Measurements from ENCODE around the gene CHD5. TPM values are rescaled to one million over a fixed set of nuclear protein-coding genes. Genes with fewer than 3 reads are reported as not detected.

The CHD5 gene
- total RNA-seq, 1 experiment from 2014 or later, result 2.4 TPM

GRCh38 chr1:6053206-6053546 lies 126.9 kb downstream of the CHD5 start:
- no peak for TF ChIP-seq JAZF1 (CRISPR knock-in tag; IDR thresholded peaks at IDR 0.05)
- peak; percentile 11; the same call in 1 of the 2 replicates for TF ChIP-seq CTCF (IDR thresholded peaks at IDR 0.05)
- ChIA-PET CTCF (interaction anchor here (0.7 to 2.9 kb wide), 47 partner anchors 9 to 370 kb away, joined by 3 to 37 read pairs (median 5); partner anchors contain the start of genes NPHP4, RNF207 and RPL22), POLR2A (no interaction called here)
- Mint-ChIP-seq H3K4me1 (peaks cover 11% of the 10 kb centered on the region), H3K27me3 (ENCODE audit: low read depth) (no peaks in the 10 kb centered on the region), H3K9me3 (no peaks in the 10 kb centered on the region), H3K27ac (no peak overlapping the region; the same call in 1 of the 2 replicates), H3K4me3 (no peak overlapping the region), H3K36me3 (no peaks in the 10 kb centered on the region)
- peak; percentile 11; the same call in 1 of the 2 replicates for ATAC-seq
- DNase-seq (ENCODE audit: low spot score), result no peak

GRCh38 chr1:6052543-6053205 lies 127.4 kb downstream of the CHD5 start:
- peak; percentile 81 for ATAC-seq
- no peaks in the 10 kb centered on the region for H3K27me3 Mint-ChIP-seq (ENCODE audit: low read depth)
- peaks cover 11% of the 10 kb centered on the region for H3K4me1 Mint-ChIP-seq
- CTCF ChIA-PET, result interaction anchor here (0.6 to 2.9 kb wide), 51 partner anchors 9 to 371 kb away, joined by 3 to 37 read pairs (median 5); partner anchors contain the start of genes NPHP4, RNF207 and RPL22
- no peaks in the 10 kb centered on the region for H3K36me3 Mint-ChIP-seq
- peak; percentile 82 for DNase-seq (ENCODE audit: low spot score)
- H3K4me3 Mint-ChIP-seq, result peak overlapping the region; percentile 48
- no peak overlapping the region; the same call in 1 of the 2 replicates for H3K27ac Mint-ChIP-seq
- no peaks in the 10 kb centered on the region for H3K9me3 Mint-ChIP-seq
- POLR2A ChIA-PET, result interaction anchor here (0.5 kb wide), 1 partner anchor 160 kb away, joined by 4 read pairs; no protein-coding TSS in a partner anchor
- TF ChIP-seq TEAD1 (CRISPR knock-in tag; IDR thresholded peaks at IDR 0.05) (peak; percentile 66; the same call in 1 of the 2 replicates), CTCF (IDR thresholded peaks at IDR 0.05) (peak; percentile 40), ZBTB21 (CRISPR knock-in tag; IDR thresholded peaks at IDR 0.05; ENCODE audit: borderline replicate concordance) (no peak), SMAD3 (CRISPR knock-in tag; IDR thresholded peaks at IDR 0.05; ENCODE audit: borderline replicate concordance) (peak; percentile 46; the same call in 1 of the 2 replicates), CREM (CRISPR knock-in tag; IDR thresholded peaks at IDR 0.05) (peak; percentile 32; the same call in 1 of the 2 replicates), ZNF219 (CRISPR knock-in tag; IDR thresholded peaks at IDR 0.05; ENCODE audit: borderline replicate concordance) (0 out of 2 replicates have a peak, but pooled peaks have one; percentile 44), MAX (CRISPR knock-in tag; IDR thresholded peaks at IDR 0.05) (no peak), IRF2 (CRISPR knock-in tag; IDR thresholded peaks at IDR 0.05; ENCODE audit: borderline replicate concordance, low read depth) (no peak), GABPB1 (CRISPR knock-in tag; IDR thresholded peaks at IDR 0.05) (no peak), NR1H2 (CRISPR knock-in tag; IDR thresholded peaks at IDR 0.05) (no peak), FOXP4 (CRISPR knock-in tag; IDR thresholded peaks at IDR 0.05) (0 out of 2 replicates have a peak, but pooled peaks have one; percentile 30), TEAD4 (CRISPR knock-in tag; IDR thresholded peaks at IDR 0.05) (peak; percentile 82), ETV6 (CRISPR knock-in tag; IDR thresholded peaks at IDR 0.05) (peak; percentile 54; the same call in 1 of the 2 replicates), PRRX2 (CRISPR knock-in tag; IDR thresholded peaks at IDR 0.05) (no peak), JUN (CRISPR knock-in tag; IDR thresholded peaks at IDR 0.05) (peak; percentile 69; the same call in 1 of the 2 replicates), NFYB (CRISPR knock-in tag; conservative IDR thresholded peaks at IDR 0.05; ENCODE audit: low read depth) (no peak; the same call in 1 of the 2 replicates), E2F1 (CRISPR knock-in tag; IDR thresholded peaks at IDR 0.05) (0 out of 2 replicates have a peak, but pooled peaks have one; percentile 47), ZNF232 (CRISPR knock-in tag; IDR thresholded peaks at IDR 0.05) (peak; percentile 41; the same call in 1 of the 2 replicates), FOXK1 (CRISPR knock-in tag; IDR thresholded peaks at IDR 0.05) (peak; percentile 78), ARID4B (CRISPR knock-in tag; IDR thresholded peaks at IDR 0.05; ENCODE audit: borderline replicate concordance) (peak; percentile 82; the same call in 1 of the 2 replicates), ZNF671 (CRISPR knock-in tag; IDR thresholded peaks at IDR 0.05) (no peak)
